ENCODE measurements around the gene B4GALT3.

B4GALT3 gene

GRCh38 chr1:161127649-161128048 lies 49.7 kb downstream of the B4GALT3 start:
- DNase-seq (ENCODE audit: low read depth), result no peak

GRCh38 chr1:161122967-161123366 lies 54.3 kb downstream of the B4GALT3 start:
- DNase-seq (ENCODE audit: low read depth), result no peak

- DNase-seq (ENCODE audit: low read depth), result no peak
Observed at GRCh38 chr1:161121834-161122233, 55.5 kb downstream of the B4GALT3 start.

Data from stimulated activated CD8-positive, alpha-beta memory T cell treated with anti-CD3 and anti-CD28 coated beads, Interleukin-15, amount 100 ng/mL, for 24 hours (primary cell).